Stimulated activated CD4-positive, alpha-beta T cell treated with anti-CD3 and anti-CD28 coated beads, Interleukin-12 subunit alpha, Interleukin-12 subunit beta, amount 100 ng/mL, for 4 hours (primary cell): ENCODE measurements around the gene VPS37C.
"Not testable (repeated sequence)": the region's sequence is repeated elsewhere in the genome, so short reads cannot be mapped to it uniquely, and the experiment has no call there.

Experiments used
- DNase-seq: peaks from one replicate; pipeline ENCODE4 v3.0.0-alpha.2; 2020

VPS37C gene

GRCh38 chr11:61174273-61174672 is 13.0 kb upstream of the VPS37C start:
- no peak for DNase-seq

- DNase-seq, result no peak
Observed at GRCh38 chr11:61173456-61173855, 12.2 kb upstream of the VPS37C start.

- DNase-seq, result no peak
Observed at GRCh38 chr11:61172888-61173287, 11.7 kb upstream of the VPS37C start.

GRCh38 chr11:61172356-61172755 is 11.1 kb upstream of the VPS37C start:
- DNase-seq, result no peak

- no peak for DNase-seq
Observed at GRCh38 chr11:61171907-61172306, 10.7 kb upstream of the VPS37C start.

- no peak for DNase-seq
Observed at GRCh38 chr11:61170566-61170965, 9.3 kb upstream of the VPS37C start.

- DNase-seq, result no peak
Observed at GRCh38 chr11:61168800-61169199, 7.6 kb upstream of the VPS37C start.

- DNase-seq, result no peak
Observed at GRCh38 chr11:61168042-61168688, 6.9 kb upstream of the VPS37C start.

- DNase-seq, result not testable (repeated sequence)
Observed at GRCh38 chr11:61166331-61166730, 5.1 kb upstream of the VPS37C start.

GRCh38 chr11:61165785-61166184 is 4.6 kb upstream of the VPS37C start:
- not testable (repeated sequence) for DNase-seq

GRCh38 chr11:61164606-61165424 is 3.6 kb upstream of the VPS37C start:
- no peak for DNase-seq

- no peak for DNase-seq
Observed at GRCh38 chr11:61163714-61164605, 2.7 kb upstream of the VPS37C start.

GRCh38 chr11:61163021-61163420 is 1.8 kb upstream of the VPS37C start:
- no peak for DNase-seq

GRCh38 chr11:61162092-61162941 is 1.1 kb upstream of the VPS37C start:
- DNase-seq, result no peak

- no peak for DNase-seq
Observed at GRCh38 chr11:61160487-61161189, 588 bp downstream of the VPS37C start.

- DNase-seq, result no peak
Observed at GRCh38 chr11:61158691-61159381, 2.4 kb downstream of the VPS37C start.

GRCh38 chr11:61157743-61158142 is 3.5 kb downstream of the VPS37C start:
- no peak for DNase-seq

GRCh38 chr11:61155741-61156140 is 5.5 kb downstream of the VPS37C start:
- no peak for DNase-seq

- DNase-seq, result no peak
Observed at GRCh38 chr11:61155312-61155711, 5.9 kb downstream of the VPS37C start.

- DNase-seq, result no peak
Observed at GRCh38 chr11:61154528-61154927, 6.7 kb downstream of the VPS37C start.

GRCh38 chr11:61153593-61154095 is 7.6 kb downstream of the VPS37C start:
- DNase-seq, result no peak
